CD4-positive, alpha-beta T cell treated with Interleukin-4 for 1 hour (primary cell): ENCODE results near the gene ABCB11.
A peak's percentile ranks its signal among the peaks of the same experiment; 100 is the strongest.
"Not testable (repeated sequence)": the region's sequence is repeated elsewhere in the genome, so short reads cannot be mapped to it uniquely, and the experiment has no call there.

ENCODE experiments used
- DNase-seq, 2 donors: peaks; one replicate each; pipeline ENCODE4 v3.0.0-alpha.2; 2020 to 2022

The ABCB11 gene

GRCh38 chr2:169031202-169031601, at the start of gene ABCB11:
Gene ABCB11 (minus strand): TSS chr2:169031324. CDS start chr2:169018125, 13,199 bp downstream.
- DNase-seq = no peak

DNA sequence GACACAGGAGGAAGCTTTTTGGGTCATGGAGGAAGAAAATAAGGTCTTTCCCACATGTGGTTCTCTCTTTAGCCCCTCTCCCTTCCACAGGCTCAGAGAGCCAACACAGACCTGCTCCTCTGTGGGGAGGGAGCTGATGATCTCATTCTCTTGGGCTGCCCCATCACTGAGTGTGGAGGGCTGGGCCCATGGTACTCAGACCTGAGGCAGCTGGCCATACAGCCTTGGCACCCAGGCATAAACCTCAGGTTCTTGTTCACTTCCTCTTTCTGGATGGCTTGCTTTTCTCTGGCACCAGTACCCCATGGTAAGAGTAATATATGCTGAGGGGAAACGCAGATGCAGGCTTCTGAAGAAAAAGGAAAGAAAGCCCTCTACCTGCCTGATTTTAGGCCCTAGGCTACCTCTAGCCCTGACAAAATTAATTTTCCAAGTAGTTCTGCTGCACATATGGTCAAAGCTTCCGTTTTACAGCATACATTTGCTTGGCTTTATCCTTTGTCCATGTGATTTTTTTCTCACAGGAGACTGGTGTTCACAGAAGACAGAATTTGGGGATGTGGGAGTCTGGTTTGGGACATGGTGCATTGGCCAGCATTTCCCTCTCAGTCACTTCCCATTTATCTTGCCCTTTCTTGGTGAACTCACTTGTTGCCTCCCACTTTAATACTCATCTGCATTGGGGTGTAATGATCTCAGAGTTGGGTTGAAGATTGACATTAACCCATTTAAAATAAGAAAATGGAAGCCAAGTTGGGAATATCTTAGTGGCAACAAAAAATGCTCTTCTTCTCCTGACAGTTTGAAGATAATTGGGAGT, 49.3 kb upstream of the ABCB11 start:
- DNase-seq = peak in 1 of 2 donors; percentile 42

- no peak for DNase-seq
These were observed 46.6 kb upstream of the ABCB11 start for GRCh38 chr2:169077674-169078240.

- no peak for DNase-seq
These were observed 43.0 kb upstream of the ABCB11 start for GRCh38 chr2:169073963-169074751.

GRCh38 chr2:169073211-169073962, 42.3 kb upstream of the ABCB11 start:
- no peak for DNase-seq

DNA sequence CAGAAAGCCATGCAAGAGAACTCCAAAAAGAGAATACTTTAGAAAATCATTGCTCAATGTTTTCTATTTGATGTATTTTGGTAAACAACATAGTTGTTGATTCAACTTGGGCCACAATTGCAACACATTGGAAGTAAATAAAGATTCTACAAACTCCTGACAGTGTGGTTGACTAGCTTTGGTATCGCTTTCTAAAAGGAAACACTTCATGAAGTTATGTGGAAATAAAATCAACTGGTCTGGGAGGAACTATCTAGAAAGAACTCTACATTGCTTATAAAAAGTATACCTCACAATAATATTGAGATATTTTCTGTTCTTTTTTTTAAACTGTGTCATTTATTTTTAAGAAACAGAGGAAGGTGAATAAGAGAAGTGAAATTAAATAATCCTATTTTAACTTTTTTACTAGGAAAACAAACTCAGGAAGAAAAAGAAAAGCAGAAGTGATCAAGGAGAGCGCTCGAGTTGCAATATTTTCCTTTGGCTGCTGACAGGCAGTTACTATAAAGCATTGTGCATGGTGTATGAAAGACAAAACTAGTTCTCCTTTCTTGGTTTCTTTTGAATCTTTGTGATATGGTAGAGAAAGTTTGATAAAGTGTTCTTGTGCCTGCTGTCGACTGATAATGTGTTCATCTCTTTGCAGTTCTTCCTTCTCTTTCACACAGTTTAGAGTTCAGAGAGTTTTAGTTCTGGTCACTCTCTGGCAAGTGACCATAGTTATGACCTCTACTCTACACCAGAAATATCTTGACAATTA, 41.2 kb upstream of the ABCB11 start:
- DNase-seq = peak; percentile 15 to 28

DNA sequence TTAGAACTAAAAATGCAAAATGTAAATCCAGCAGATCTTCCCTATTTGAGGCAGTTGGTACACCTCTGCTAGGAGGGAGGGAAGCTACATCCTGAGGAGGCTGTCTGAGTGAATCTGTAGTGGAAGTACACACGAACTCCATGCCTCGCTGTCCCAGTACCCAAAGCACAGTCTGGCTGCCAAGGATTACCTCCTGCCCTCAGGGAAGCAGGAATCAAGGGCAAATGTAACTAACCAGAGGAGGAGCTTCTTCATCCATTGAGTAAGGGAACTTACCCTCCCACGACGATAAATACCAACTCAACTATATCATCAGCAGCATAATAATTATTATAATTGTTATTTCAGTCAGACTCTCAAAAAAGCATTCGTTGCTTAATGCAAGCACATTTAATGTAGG, 40.3 kb upstream of the ABCB11 start:
- no peak for DNase-seq

DNA sequence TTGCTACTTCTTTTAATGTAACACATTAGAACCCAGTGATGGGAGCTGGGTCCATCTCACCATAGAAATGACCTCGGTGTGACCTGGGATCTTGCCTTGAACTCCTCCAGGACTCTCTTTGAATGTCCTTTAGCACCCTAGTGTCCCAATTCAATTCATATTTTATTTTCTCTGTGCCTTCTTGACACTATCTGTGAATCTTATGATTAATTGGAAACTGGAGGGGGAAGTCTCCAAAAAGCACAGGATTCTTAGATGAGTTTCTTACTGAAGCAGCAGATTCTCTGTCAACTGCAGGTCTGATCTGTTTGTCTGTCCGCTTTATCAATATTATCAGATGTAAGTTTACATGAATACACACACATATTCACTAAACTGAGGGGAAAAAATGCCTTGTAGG, 38.7 kb upstream of the ABCB11 start:
- no peak for DNase-seq

DNA sequence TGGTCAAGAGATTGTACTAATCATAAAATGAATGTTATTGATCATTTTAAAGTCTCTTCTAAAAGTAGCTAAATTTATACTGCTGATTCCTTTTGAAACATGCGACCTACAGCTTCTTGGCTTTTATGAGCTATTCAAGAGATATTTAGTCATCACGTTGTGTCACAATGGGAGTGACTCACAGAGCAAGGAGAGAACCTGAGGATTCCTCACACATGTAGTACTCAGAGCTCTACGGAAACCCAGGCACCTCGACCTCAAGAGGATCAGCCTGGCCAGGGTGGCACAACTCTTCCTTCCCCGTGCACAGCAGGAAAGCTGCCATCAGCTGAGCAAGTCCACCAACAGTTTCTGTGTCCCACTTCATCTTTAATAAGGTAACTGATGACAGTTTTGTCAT, 38.2 kb upstream of the ABCB11 start, which contains the start of gene DHRS9:
TSS of gene DHRS9 (plus strand) at position 223 of the 400 bp plus-strand sequence. CDS start 12,019 bp downstream, outside the sequence.
- DNase-seq = peak in 1 of 2 donors; percentile 67

DNA sequence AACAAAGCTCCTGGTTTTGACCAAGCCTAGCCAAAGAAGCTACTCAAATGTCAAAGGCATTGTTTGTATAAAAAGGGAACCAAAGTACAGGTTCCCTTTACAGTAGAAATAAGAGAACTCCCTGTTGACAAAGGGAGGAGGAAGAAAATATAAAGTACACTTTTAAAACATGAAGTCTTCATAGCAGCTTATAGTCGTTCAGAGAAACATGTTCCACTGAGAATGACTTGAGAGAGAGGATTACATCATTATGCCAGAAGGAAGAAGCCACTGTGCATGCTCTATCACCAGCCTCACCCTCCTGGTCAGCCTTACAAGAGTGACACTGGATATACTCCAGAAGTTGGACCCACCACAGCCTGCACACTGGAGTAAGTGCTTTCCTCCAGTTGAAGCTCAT, 35.8 kb upstream of the ABCB11 start:
- DNase-seq = no peak

DNA sequence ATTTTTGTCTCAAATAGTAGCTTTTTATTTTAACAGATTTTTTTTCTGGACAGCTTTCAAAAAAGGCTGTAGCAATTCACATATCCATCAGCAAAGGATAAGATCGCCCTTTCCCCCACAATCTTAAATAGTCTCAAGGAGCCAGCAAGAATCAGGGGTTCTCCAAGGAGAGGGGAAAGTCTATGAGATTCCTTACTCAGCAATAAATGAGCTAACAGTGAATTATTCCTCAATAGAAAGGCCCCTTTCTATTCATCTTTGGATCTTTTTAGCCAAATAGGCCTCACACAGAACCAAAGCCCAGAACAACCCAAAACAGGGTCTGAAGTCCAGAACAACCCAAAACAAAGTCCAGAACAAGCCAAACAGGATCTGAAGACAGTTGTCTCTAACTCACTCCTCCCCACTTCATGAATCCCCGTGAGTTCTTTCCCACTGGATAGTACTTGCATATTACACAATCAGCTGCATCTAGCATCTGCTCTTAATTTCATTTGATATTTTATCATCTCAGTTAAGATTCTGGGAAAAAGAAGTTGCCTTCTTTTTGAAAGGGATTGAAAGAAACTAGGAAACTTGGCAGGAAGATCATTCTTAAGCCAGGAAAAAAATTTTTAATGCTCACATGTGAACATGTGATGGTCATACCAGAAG, 34.9 kb upstream of the ABCB11 start:
- no peak for DNase-seq

DNA sequence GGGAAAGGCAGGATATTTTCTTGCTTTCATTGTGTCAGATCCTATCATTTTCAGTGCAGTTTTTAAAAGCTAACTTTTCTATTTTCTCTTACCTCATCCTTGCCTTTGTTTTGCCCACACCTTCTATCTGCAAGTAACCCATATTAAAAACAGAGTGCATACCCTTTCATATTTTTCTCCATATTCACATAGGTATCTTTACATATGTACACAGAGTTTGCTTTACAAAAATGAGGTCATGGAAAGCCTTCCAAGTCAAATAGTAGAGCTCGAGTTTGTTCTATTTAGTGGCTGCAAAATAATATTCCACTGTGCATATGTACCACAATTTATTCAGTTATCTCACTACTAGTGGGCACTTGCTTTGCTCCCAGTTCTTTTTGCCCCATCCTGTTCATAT, 34.3 kb upstream of the ABCB11 start:
- no peak for DNase-seq

GRCh38 chr2:169064199-169064598, 33.1 kb upstream of the ABCB11 start:
- DNase-seq = not testable (repeated sequence)

DNA sequence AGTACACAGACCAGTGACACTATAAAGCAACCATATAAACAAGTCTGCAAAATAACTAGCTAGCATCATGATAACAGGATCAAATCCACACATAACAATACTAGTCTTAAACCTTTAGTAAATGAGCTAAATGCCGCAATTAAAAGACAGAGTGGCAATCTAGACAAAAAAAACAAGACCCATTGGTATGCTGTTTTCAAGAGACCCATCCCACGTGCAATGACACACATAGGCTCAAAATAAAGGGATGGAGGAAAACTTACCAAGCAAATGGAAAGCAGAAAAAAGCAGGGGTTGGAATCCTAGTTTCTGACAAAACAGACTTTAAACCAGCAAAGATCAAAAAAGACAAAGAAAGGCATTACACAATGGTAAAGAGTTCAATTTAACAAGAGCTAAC, 23.5 kb upstream of the ABCB11 start:
- not testable (repeated sequence) for DNase-seq

DNA sequence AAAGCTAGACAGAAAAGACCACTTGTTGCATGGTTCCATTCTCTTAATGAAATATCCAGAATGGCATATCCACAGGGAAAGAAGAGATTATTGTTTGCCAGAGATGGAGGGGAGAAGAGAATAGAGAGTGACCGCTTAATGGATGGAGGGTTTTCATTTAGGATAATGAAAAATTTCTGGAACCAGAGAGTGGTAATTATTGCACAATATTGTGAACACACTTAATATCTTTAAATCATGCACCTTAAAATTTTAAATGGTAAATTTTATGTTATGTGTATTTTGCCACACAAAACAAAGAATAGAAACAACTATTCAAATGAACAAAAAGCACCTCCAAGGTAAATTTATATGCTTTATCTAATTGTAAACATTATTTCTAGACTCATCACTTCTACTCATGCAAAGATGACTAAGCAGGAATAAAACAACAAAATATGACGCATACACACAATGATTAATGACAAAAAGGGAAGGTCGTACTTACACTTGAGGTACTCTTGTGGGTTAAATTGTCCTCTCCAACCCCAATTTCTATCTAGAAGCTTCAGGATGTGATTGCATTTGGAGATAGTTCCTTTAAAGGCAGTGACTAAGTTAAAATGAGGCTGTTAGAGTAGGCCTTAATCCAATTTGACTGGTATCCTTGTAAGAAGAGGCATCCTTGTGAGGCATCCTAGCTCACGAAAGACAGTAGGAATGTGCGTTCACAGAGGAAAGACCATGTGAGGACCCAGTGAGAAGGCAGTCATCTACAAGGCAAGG, 19.5 kb upstream of the ABCB11 start:
- DNase-seq = no peak

DNA sequence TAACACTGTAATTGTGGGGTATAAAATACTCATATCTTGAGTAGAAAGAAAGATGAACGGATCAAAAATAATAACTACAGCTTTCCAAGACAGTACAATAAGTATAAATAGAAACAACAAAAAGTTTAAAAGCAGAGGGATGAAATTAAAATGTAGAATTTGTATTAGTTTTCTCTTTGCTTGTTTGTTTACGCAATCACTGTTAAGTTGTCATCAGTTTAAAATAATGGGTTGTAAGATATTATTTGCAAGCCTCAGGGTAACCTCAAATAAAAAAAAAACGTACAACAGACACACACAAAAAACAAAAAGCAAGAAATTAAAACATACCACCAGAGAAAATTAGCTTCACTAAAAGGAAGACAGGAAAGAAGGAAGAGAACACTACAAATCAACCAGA, 18.0 kb upstream of the ABCB11 start:
- DNase-seq = no peak

DNA sequence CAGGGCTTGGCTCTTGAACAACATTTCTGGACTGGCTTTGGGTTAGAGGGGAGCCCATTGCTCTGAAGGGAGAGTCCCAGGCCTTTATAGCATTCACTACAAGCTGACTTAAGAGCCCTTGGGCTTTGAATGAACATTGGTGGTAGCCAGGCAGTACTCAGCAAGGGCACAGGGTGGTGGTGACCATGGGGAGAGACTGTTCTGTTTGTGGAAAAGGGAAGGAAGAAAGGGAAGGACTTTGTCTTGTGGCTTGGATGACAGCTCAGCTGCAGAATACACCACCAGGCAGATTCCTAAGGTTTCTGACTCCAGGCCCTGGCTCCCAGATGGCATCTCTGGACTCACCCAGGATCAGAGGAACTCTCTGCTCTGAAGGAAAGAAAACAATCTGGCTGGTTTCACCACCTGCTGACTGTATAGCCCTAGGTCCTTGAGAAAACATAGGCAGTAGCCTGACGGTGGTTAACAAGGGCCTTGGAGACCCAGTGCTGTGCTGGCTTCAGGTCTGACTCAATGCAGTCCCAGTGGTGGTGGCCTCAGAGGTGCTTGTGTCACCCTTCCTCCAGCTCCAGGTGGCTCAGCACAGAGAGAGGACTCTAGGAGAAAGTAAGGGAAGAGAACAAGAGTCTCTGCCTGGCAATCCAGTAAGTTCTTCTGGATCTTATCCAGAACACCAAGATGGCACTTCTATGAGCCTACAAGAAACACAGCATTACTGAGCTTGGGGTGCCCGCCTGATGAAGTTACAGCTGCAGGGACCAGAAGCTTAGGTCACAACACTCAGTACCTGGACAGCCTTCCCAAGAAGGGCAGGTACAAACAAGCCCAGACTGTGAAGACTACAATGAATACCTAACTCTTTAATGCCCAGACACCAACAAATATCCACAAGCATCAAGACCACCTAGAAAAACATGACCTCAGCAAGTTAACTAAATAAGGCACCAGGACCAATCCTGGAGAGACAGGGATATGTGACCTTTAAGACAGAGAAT, 16.4 kb upstream of the ABCB11 start:
- no peak for DNase-seq

GRCh38 chr2:169046440-169047151, 15.5 kb upstream of the ABCB11 start:
- no peak for DNase-seq

DNA sequence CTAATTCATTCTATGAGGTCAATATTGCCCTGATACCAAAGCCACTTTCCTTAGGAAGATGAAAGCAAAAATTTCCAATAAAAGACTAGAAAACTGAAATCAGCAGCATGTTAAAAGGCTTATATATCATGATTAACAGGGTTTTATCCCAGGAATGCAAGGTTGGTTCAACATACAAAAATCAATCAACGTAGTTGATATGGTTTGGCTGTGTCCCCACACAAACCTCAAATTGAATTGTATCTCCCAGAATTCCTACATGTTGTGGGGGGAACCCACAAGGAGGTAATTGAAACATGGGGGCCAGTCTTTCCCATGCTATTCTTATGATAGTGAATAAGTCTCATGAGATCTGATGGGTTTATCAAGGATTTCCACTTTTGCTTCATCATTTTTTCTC, 11.7 kb upstream of the ABCB11 start:
- DNase-seq = no peak
